ENCODE results near the gene RAP1GAP.

DNA sequence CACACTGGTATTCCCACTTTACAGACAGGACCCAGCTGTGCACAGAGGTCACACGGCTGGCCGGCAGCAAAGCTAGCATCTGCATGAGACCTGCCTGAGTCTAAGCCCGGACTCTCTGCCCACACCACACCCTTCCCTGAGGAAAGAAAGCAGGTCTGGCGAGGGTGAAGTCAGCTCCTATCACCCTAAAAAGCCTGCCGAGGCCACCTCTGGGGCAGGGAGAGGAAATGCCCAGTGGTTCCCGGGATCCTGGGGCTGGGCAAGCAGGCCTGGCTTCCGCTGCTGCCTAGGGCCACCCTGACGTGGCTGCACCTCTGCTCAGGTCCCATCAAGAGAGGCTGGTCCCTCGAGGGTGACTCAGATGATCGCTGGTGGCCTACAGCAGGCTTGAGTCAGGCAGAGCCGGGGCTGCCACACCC lies 42.2 kb downstream of the RAP1GAP start:
- TF ChIP-seq CTCF (conservative IDR thresholded peaks at IDR 0.05; ENCODE audit: low read length) (no peak), EZH2phosphoT487 (IDR thresholded peaks at IDR 0.05; ENCODE audit: borderline replicate concordance, low read depth, low read length) (no peak)
